Astrocyte of the spinal cord (primary cell): ENCODE measurements around the gene RPAIN.

ENCODE experiments used
- DNase-seq: peaks from one replicate; pipeline ENCODE4 v3.0.0; 2011; ENCODE audit warnings: low read depth, low spot score
- H3K4me3 ChIP-seq: 2 replicates; pipeline ENCODE4 v1.5.1; 2011; ENCODE audit warnings: low read depth, mild to moderate bottlenecking, low read length, moderate library complexity
- CTCF ChIP-seq: IDR thresholded peaks from 2 replicates; pipeline ENCODE4 v1.5.1; 2012; ENCODE audit warnings: low read depth, mild to moderate bottlenecking, low read length, inconsistent platforms
- in situ Hi-C: cut with HindIII; loops from 2 replicates; pipeline ENCODE4 v1.10.0; 2017; ENCODE audit warnings: low sequenced_read_pairs

Gene RPAIN

GRCh38 chr17:5478992-5479391 is 59.0 kb downstream of the RPAIN start:
- in situ Hi-C loops = no loop called here
- H3K4me3 ChIP-seq = no peak overlapping the region
- no peak for TF ChIP-seq CTCF
- no peak for DNase-seq

- H3K4me3 ChIP-seq = no peak overlapping the region
- in situ Hi-C loops = no loop called here
- DNase-seq = no peak
- TF ChIP-seq CTCF = no peak
Observed at GRCh38 chr17:5480962-5481361, 61.0 kb downstream of the RPAIN start.

- TF ChIP-seq CTCF = no peak
- DNase-seq = no peak
- H3K4me3 ChIP-seq = no peak overlapping the region
- in situ Hi-C loops = no loop called here
Observed at GRCh38 chr17:5481451-5481850, 61.5 kb downstream of the RPAIN start.
